ENCODE data around the gene LRRC42. TPM values are rescaled to one million over a fixed set of nuclear protein-coding genes. Genes with fewer than 3 reads are reported as not detected.

The LRRC42 gene
- total and polyA plus RNA-seq, 9 of the 15 experiments (the other 6 are each of a cell fraction or from before 2014, with no cell fraction given), result 17.3 to 51.9 (median 35.5) TPM

DNA sequence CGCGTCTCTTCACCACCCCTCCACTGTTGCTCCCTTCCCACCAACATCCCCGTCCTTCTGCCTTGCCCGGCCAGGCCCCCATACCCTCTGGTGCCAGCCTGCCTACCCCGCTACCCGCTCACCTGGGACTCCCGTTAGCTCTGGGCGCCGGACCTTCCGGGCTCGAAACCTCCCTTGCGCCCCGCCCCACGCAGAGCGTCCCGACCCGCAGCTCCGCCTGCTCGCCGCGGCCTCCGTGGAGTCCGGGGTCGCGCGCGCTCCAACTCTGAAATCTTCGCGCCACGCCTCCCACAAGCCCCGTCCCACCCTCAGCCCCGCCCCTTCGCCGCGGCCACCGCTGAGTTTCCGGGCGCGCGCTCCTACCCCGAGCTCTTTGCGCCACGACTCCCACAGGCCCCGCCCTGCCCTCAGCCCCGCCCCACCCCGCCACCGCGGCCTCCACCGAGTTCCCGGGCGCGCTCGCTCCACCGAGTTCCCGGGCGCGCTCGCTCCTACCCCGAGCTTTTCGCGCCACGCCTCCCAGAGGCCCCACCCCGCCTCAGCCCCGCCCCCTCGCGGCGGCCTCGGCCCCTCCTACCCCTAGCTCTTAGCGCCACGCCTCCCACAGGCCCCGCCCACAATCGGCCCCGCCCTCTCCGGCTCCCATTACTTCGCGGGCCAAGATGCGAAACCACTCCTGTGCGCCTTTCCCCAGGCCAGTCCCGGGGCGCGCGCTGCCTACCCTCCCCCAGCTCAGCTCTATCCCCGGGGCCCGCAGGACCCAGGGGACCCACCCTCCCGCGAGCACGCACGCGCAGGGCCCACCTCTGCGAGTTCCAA lies 508 bp upstream of the LRRC42 start, which contains the start of gene IFT25 (continued):
- TF ChIP-seq, protein P1, sequence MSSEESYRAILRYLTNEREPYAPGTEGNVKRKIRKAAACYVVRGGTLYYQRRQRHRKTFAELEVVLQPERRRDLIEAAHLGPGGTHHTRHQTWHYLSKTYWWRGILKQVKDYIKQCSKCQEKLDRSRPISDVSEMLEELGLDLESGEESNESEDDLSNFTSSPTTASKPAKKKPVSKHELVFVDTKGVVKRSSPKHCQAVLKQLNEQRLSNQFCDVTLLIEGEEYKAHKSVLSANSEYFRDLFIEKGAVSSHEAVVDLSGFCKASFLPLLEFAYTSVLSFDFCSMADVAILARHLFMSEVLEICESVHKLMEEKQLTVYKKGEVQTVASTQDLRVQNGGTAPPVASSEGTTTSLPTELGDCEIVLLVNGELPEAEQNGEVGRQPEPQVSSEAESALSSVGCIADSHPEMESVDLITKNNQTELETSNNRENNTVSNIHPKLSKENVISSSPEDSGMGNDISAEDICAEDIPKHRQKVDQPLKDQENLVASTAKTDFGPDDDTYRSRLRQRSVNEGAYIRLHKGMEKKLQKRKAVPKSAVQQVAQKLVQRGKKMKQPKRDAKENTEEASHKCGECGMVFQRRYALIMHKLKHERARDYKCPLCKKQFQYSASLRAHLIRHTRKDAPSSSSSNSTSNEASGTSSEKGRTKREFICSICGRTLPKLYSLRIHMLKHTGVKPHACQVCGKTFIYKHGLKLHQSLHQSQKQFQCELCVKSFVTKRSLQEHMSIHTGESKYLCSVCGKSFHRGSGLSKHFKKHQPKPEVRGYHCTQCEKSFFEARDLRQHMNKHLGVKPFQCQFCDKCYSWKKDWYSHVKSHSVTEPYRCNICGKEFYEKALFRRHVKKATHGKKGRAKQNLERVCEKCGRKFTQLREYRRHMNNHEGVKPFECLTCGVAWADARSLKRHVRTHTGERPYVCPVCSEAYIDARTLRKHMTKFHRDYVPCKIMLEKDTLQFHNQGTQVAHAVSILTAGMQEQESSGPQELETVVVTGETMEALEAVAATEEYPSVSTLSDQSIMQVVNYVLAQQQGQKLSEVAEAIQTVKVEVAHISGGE (CRISPR knock-in tag; IDR thresholded peaks at IDR 0.05), result peak in 1 of 3 experiments; percentile 19; a peak in 1 of 6 replicates
- TF ChIP-seq LARP7 (IDR thresholded peaks at IDR 0.05), result 0 out of 2 replicates have a peak, but pooled peaks have one; percentile 80
- 0 out of 2 replicates have a peak, but pooled peaks have one; percentile 62 for TF ChIP-seq ZNF12 (CRISPR knock-in tag; IDR thresholded peaks at IDR 0.05)
- no peak for TF ChIP-seq PHB2 (IDR thresholded peaks at IDR 0.05; ENCODE audit: low read depth)
- TF ChIP-seq ZNF766 (CRISPR knock-in tag; conservative IDR thresholded peaks at IDR 0.05), result no peak
- peak; percentile 43 for TF ChIP-seq CCNT2 (IDR thresholded peaks at IDR 0.05; ENCODE audit: borderline replicate concordance, extremely low read depth, insufficient read length, low read depth, low read length)
- TF ChIP-seq RBM22 (IDR thresholded peaks at IDR 0.05; ENCODE audit: low read depth, low read length, poor library complexity, severe bottlenecking), result no peak
- TF ChIP-seq MTA3 (IDR thresholded peaks at IDR 0.05; ENCODE audit: borderline replicate concordance), result peak; percentile 89
- peak; percentile 79 for TF ChIP-seq CXXC5 (CRISPR knock-in tag; IDR thresholded peaks at IDR 0.05)
- no peak for TF ChIP-seq ZNF780A (CRISPR knock-in tag; IDR thresholded peaks at IDR 0.05)
- TF ChIP-seq ZNF311 (CRISPR knock-in tag; IDR thresholded peaks at IDR 0.05), result no peak
- TF ChIP-seq ZNF717 (CRISPR knock-in tag; IDR thresholded peaks at IDR 0.05), result no peak
- TF ChIP-seq, protein P2, sequence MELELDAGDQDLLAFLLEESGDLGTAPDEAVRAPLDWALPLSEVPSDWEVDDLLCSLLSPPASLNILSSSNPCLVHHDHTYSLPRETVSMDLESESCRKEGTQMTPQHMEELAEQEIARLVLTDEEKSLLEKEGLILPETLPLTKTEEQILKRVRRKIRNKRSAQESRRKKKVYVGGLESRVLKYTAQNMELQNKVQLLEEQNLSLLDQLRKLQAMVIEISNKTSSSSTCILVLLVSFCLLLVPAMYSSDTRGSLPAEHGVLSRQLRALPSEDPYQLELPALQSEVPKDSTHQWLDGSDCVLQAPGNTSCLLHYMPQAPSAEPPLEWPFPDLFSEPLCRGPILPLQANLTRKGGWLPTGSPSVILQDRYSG (tag; conservative IDR thresholded peaks at IDR 0.05; ENCODE audit: low read depth), result no peak
- no peak for TF ChIP-seq ZNF644 (tag; IDR thresholded peaks at IDR 0.05; ENCODE audit: low read depth)
- TF ChIP-seq, protein P3, sequence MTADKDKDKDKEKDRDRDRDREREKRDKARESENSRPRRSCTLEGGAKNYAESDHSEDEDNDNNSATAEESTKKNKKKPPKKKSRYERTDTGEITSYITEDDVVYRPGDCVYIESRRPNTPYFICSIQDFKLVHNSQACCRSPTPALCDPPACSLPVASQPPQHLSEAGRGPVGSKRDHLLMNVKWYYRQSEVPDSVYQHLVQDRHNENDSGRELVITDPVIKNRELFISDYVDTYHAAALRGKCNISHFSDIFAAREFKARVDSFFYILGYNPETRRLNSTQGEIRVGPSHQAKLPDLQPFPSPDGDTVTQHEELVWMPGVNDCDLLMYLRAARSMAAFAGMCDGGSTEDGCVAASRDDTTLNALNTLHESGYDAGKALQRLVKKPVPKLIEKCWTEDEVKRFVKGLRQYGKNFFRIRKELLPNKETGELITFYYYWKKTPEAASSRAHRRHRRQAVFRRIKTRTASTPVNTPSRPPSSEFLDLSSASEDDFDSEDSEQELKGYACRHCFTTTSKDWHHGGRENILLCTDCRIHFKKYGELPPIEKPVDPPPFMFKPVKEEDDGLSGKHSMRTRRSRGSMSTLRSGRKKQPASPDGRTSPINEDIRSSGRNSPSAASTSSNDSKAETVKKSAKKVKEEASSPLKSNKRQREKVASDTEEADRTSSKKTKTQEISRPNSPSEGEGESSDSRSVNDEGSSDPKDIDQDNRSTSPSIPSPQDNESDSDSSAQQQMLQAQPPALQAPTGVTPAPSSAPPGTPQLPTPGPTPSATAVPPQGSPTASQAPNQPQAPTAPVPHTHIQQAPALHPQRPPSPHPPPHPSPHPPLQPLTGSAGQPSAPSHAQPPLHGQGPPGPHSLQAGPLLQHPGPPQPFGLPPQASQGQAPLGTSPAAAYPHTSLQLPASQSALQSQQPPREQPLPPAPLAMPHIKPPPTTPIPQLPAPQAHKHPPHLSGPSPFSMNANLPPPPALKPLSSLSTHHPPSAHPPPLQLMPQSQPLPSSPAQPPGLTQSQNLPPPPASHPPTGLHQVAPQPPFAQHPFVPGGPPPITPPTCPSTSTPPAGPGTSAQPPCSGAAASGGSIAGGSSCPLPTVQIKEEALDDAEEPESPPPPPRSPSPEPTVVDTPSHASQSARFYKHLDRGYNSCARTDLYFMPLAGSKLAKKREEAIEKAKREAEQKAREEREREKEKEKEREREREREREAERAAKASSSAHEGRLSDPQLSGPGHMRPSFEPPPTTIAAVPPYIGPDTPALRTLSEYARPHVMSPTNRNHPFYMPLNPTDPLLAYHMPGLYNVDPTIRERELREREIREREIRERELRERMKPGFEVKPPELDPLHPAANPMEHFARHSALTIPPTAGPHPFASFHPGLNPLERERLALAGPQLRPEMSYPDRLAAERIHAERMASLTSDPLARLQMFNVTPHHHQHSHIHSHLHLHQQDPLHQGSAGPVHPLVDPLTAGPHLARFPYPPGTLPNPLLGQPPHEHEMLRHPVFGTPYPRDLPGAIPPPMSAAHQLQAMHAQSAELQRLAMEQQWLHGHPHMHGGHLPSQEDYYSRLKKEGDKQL (CRISPR knock-in tag; IDR thresholded peaks at IDR 0.05; ENCODE audit: borderline replicate concordance), result no peak
- 0 out of 2 replicates have a peak, but pooled peaks have one; percentile 47 for TF ChIP-seq CAMTA2 (CRISPR knock-in tag; conservative IDR thresholded peaks at IDR 0.05)
- no peak for TF ChIP-seq FOXJ2 (tag; IDR thresholded peaks at IDR 0.05)
- TF ChIP-seq RNF2 (IDR thresholded peaks at IDR 0.05), result no peak

Data from K562 (cell line).